GM12872 (cell line): ENCODE measurements around the gene COPS2.

ENCODE experiments used
- CTCF ChIP-seq: IDR thresholded peaks from 3 replicates; pipeline ENCODE4 v1.5.1; 2011; ENCODE audit warnings: low read depth, mild to moderate bottlenecking, low read length, moderate library complexity; ENCODE audit not compliant: insufficient read depth

Gene COPS2

GRCh38 chr15:49187549-49188245, 32.3 kb upstream of the COPS2 start:
- no peak for TF ChIP-seq CTCF

GRCh38 chr15:49185473-49185872, 30.1 kb upstream of the COPS2 start:
- TF ChIP-seq CTCF: no peak

GRCh38 chr15:49182128-49182527, 26.7 kb upstream of the COPS2 start:
- TF ChIP-seq CTCF: no peak

- TF ChIP-seq CTCF: no peak
Observed at GRCh38 chr15:49179433-49180190, 24.2 kb upstream of the COPS2 start.

- TF ChIP-seq CTCF: no peak
Observed at GRCh38 chr15:49178497-49178896, 23.1 kb upstream of the COPS2 start.

GRCh38 chr15:49174902-49175301, 19.5 kb upstream of the COPS2 start:
- no peak for TF ChIP-seq CTCF

GRCh38 chr15:49171790-49172189, 16.4 kb upstream of the COPS2 start:
- no peak for TF ChIP-seq CTCF
